T47D (cell line): ENCODE data around the gene HOXD9.

ENCODE experiments used
- DNase-seq, 2 experiments: peaks; one replicate each; pipeline versions ENCODE4 v3.0.0 to v3.0.0-alpha.2; 2011 to 2012; ENCODE audit warnings: low read depth in 1 of 2, low spot score in 1 of 2
- JUND ChIP-seq: IDR thresholded peaks from 2 replicates; pipeline ENCODE4 v1.6.1; 2012; ENCODE audit warnings: low read depth
- in situ Hi-C: cut with HindIII; loops from 2 replicates; pipeline ENCODE4 v1.10.0; 2016; ENCODE audit warnings: low sequenced_read_pairs, low pct_unique_long_range_greater_than_20kb

Gene HOXD9

DNA sequence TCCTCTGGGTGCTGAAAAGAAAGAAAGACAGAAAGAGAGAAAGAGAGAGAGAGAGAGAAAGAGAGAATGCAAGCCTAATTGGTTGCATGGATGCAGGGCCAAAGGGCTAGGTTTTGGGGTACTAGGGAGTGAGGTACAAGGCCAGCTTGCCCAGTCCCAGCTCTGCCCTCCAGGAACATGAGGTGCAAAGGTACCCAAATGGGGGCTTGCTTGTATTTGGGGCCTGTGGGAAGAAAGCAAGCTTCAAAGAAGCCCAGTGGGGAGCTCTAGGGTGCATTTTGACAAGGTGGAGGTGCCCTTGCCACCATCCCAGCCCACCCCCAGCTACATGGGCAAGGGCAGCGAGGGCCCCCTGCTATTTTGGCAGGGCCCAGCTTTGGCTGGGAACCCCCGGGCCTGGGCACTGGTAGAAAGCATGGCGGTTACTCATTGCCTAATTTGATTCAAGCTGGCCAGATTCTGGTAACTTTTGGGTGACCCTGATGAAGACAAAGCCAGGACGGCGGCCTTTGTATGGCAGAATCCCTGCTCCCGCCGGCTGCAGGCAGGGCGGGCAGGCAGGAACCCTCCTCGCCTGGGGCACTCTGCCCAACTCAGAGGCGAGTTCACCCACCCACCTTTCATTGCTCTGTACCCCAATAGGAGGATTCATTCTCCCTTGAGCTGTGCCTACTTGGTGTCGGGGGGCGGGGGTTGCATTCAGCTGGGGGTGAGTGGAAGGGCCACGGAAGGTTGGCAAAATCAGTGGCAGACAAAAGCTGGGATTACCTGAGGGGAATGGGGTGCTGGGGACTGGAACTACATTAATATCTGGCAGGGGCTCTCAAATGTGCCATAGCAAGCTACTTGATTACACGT lies 28.3 kb downstream of the HOXD9 start:
- no peak for DNase-seq
- in situ Hi-C loops = no loop called here
- TF ChIP-seq JUND = no peak

DNA sequence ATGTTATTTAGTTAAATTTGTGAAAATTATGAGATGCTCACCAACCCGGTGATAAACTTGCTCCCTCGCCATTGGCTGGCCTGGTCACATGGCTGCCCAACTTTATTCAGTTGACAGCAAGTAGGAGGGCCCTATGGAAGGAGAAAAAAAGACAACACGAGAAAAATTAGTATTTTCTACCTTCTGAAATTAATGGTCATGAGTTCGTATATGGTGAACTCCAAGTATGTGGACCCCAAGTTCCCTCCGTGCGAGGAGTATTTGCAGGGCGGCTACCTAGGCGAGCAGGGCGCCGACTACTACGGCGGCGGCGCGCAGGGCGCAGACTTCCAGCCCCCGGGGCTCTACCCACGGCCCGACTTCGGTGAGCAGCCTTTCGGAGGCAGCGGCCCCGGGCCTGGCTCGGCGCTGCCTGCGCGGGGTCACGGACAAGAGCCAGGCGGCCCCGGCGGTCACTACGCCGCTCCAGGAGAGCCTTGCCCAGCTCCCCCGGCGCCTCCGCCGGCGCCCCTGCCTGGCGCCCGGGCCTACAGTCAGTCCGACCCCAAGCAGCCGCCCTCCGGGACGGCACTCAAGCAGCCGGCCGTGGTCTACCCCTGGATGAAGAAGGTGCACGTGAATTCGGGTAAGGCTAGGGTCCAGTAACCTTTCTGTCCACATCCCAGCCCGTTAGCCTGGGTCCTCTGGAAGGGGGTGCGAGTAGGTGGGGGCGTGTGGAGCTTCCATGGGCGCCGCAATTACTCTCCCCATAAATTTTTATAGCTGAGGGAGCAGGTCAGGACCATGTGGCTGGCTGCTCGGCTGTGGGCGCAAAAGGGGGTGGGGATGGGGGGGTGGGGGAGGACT lies 29.1 kb downstream of the HOXD9 start, which contains the start of gene HOXD4:
Gene HOXD4, plus strand, starts transcription at position 109 of the 846 bp plus-strand sequence. Its CDS starts 84 bp downstream, at position 193.
- DNase-seq = no peak
- in situ Hi-C loops = no loop called here

DNA sequence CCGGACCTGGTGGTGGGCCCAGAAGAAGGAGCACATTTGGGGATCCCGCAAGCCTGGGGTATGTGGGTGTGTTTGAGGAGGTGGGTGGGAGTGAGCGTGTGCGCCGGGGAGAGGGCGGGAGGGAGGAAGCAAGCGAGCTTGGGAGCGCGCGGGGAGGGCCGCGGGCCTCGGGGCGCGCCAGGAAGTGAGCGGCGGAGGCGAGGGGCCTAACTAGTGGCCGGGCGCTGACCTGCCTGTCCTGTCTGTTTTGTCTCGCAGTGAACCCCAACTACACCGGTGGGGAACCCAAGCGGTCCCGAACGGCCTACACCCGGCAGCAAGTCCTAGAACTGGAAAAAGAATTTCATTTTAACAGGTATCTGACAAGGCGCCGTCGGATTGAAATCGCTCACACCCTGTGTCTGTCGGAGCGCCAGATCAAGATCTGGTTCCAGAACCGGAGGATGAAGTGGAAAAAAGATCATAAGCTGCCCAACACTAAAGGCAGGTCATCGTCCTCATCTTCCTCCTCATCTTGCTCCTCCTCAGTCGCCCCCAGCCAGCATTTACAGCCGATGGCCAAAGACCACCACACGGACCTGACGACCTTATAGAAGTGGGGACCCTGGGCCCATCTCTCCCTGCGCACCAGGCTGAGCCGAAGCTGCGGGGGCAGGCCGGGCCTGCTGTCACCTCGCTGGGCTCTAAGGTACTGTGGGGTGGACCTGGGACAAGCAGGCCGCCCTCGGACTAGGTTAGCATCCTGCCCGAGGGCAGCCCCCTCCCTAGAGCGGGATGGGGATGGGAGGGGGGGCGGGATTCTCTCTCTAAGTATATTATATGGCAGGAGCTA lies 30.0 kb downstream of the HOXD9 start:
- in situ Hi-C loops = no loop called here
- no peak for TF ChIP-seq JUND
- no peak for DNase-seq

More for the DNA sequence above, 29.1 kb downstream of the HOXD9 start, which contains the start of gene HOXD4:
- TF ChIP-seq JUND = no peak

DNA sequence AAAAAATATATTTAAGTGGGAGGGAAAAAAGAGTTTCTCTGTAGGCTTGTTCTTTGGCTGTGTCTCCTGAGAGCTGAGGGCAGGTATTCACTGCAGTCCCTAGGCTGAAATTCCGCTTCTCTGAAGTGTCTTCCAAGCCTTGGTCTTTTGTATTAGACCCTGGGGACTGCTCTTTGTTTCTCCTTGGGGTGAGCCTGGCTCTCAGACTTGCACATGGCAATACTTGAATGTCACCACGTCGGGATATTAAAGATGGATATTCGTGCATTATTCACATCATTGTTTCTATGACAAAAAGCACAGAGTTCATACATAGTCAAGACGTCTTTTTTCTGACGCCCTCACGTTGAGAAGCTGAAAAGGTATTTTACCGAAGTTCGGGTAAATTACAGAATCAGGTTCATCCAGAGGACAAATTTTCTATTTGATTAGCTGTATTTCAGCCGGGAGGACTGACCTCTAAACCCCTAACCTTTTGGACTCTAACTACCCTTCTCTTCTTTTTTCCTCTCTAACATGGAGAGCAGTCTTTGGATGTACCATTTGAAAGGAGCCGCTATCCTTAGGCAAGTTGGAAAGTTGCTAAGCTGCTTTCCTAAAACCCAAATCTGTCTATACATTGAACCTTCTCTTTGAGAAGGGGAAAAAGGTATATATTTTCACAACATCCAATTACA lies 32.2 kb downstream of the HOXD9 start:
- in situ Hi-C loops = no loop called here
- TF ChIP-seq JUND = no peak

DNA sequence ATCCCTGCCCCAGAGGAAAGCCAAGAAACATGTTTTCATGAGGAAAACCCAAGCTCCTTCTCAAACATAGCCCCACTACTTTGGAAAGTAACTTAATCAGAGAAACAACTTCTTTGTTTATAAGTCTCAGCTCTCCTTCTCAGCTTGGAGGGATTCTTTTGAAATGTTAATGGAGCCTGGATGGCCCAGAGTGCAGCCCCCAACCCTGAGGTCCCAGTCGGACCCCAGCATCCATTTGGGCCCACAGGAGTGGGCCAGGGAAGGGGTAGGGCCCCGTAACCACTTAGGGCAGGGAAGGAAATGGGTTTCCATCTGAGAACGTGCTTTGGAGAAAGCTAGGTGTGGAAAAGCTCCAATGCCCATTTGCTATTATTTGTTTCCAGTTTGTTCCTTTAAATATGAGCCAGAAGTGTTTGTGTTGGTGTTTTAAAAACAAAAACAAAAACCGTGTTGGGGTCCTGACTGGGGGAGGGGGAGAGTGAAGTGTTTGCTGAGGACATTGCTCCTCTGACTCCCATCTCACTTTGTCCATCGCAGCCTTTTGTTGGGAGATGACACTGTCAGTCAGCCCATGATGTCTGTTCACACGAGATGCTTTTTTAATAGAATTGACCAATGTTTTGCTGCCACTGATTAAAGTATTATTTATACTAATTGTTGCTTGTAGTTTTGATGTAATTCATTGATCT lies 33.0 kb downstream of the HOXD9 start:
- DNase-seq = no peak
- in situ Hi-C loops = no loop called here
- no peak for TF ChIP-seq JUND

More for the DNA sequence above, 32.2 kb downstream of the HOXD9 start:
- no peak for DNase-seq

DNA sequence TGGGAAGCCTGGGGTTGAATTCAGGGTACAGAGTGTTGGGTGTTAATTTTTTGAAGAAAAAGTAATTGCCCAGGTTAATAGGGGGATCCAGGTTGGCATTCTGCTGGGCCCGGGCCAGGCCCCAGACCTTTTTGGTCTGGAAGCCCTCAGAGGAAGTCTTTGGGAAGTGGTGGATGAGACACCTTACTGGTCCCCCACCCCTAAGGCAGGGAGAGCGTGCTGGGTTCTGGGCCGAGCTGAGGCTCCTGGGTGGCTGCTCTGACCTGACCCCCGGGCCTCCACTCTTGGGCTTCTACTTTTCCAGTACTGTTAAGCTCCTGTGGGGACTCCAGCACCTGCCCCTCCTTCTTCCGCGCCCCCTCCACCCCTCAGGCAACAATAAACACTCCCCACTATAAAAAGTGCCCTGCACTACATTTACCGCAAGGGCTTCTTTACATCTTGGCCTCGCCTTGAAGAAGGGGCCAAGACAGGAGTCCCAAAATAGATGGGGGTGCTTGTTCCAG lies 33.8 kb downstream of the HOXD9 start:
- DNase-seq = no peak
- no peak for TF ChIP-seq JUND
- in situ Hi-C loops = no loop called here

DNA sequence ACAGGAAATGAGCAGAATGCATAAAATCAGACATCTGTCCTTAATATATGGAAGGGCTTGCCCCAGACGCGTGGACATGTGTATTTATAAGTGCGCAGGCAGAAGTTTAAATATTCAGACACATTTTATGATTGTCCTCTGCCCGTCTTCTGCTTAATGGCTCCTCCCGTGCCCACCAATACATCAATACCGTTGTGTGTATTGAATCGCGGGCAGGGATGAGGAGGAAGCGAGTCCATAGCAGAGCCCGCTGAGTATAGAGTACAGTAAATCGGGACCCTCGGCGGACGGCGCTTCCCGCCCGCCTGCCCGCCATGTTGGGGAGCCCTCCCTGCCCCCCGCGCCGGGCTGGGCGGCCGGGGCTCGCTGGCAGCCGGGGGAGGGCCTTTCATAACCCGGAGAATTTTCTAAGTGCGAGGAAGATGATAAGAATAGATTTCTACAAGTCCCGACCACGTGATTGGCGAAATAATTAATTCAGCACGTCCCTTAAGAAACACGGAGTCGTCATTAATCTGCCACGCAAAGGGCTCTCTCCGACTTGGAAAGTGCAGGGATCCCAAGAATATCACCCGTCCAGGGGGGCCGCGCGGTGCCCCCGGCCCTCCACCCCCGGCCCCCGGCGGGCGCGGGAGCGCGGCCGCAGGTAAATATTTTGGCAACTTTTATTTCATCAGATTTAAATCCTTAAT lies 34.4 kb downstream of the HOXD9 start, which contains the start of gene HOXD3:
Gene HOXD3, plus strand, starts transcription at position 501 of the 692 bp plus-strand sequence. CDS start 11,808 bp downstream, outside the sequence.
- DNase-seq = no peak
- in situ Hi-C loops = no loop called here

DNA sequence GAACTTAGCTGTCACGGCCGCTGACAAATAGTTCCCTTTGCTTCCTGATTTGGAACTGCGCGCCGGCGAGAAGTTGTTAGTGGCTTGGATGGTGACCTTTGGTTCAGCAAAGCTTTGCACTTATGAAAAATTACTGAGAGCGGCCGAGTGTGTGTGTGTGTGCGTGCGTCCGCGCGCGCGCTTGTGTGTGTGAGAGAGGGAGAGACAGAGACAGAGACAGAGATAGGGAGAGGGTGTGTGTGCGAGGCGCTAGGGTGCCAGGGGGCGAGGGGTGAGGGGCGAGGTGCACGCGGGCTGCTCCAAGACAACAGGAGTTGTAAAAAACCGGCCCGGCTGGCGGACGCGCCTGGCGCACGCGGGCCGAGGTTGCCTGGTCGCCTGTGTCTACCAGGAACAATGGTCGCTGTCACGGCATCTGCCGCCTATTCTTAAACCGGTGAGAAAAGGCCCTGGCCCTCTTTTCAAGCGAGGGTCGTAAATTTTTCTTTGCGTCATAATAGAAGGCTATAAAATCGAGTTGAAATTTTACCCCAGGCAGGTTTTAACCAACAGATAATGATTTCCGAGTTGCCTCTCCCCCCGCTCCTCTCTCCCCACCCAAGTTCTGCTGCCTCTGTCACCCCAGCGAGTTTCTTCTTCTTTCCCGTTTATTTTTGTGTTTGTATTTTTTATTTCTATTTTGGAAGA lies 35.1 kb downstream of the HOXD9 start:
- no peak for TF ChIP-seq JUND
- DNase-seq = no peak

More for the DNA sequence above, 34.4 kb downstream of the HOXD9 start, which contains the start of gene HOXD3:
- TF ChIP-seq JUND = no peak

DNA sequence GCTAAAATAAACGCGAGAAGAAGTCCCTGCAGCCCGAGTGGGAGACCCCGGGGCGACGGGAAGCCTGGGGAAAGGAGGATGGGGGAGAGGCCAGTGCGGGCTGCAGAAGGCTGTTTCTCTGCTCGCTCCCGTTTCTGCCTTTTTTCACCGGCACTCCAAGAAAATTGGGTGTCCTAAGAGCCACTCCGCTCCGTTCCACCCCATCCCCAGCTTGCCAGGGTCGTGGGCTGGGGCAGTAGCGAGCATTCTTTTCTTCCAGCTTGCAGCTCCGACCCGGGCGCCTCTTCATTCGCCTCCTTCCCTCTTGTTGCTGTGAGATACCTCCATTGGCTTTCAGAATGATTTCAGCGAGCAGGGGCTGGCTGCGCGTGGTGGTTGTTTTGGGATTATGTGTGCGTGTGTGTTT lies 35.7 kb downstream of the HOXD9 start:
- in situ Hi-C loops = no loop called here
- TF ChIP-seq JUND = no peak
- DNase-seq = no peak

More for the DNA sequence above, 35.1 kb downstream of the HOXD9 start:
- in situ Hi-C loops = no loop called here

DNA sequence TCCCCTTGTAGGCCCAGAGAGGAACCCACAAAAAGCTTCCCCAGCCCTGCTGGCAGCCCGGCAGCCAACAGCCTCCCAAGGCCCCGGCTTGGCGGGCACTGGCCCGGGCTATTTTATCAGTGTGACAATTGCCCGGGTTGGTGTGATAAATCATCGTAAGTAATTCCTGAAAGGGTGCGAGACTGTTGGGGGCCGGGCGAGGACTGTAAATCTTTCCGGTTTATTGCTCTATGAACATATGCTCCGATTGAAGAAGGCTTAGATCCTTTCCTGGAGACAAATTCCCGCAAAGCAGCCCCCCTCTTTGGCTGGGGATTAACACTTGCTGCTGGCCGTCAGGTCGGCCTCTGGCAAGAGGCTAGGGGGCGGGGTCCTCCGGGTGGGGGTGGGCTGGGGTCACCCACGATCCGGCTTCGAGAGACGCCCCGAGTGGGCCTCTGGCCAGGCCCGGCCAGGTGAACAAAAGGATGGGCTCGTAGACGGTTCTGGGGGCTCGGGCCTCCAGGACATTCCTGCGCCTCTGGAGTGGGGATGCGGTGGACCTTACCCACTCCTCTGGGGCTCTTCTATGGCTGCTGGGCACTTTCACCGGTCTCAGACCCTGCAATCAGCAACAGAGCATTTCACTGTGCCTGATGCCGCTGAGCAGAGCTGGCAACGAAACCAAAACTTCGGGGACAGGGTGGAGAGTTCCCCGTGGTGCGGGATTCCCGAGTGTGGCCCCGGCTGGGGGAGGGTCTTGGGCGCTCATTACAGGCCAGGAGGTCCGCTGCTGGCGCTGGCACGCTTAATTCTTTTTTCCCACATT lies 36.5 kb downstream of the HOXD9 start:
- DNase-seq = no peak
- TF ChIP-seq JUND = no peak
- in situ Hi-C loops = no loop called here
